GM12878 (cell line): ENCODE measurements around the gene ERC2. TPM values are rescaled to one million over a fixed set of nuclear protein-coding genes. Genes with fewer than 3 reads are reported as not detected.

Experiments
- ATAC-seq: fragments of 200-7000 bp; cut with Tn5 transposase; 3 replicates; pipeline ENCODE4 v1.9.1; 2020; ENCODE audit warnings: mild to moderate bottlenecking, moderate library complexity
- BruUV-seq: library from RNA; stranded (reverse); fragments of 400-500 nt; replicated peaks from 2 replicates; lab custom pipeline; 2021; lab: Mats Ljungman, UMichigan
- CTCF ChIA-PET: fragments of 300-600 bp; sonication (Branson Sonifier 250); formaldehyde crosslinking; extraction: SDS; loops from one replicate; lab custom pipeline; 2021; ENCODE audit warnings: inconsistent platforms; lab: Yijun Ruan, JAX
- POLR2A ChIA-PET: fragments of 350-600 bp; formaldehyde crosslinking; extraction: SDS; loops from one replicate; lab custom pipeline; 2021; ENCODE audit warnings: inconsistent platforms; lab: Charles Lee
- RAD21 ChIA-PET: fragments of 300-600 bp; sonication (Branson Sonifier 250); formaldehyde crosslinking; loops from one replicate; lab custom pipeline; 2023; ENCODE audit warnings: antibody characterized with exemption; ENCODE audit not compliant: unreplicated experiment; lab: Charles Lee
- SMC1A ChIA-PET: fragments of 300-600 bp; sonication (Branson Sonifier 250); formaldehyde crosslinking; loops from one replicate; lab custom pipeline; 2023; ENCODE audit not compliant: unreplicated experiment, uncharacterized antibody; lab: Charles Lee
- DNase-seq: peaks from one replicate; pipeline ENCODE4 v3.0.0-alpha.2; 2011; ENCODE audit warnings: low read depth, low spot score
- FAIRE-seq: peaks from 3 replicates; lab custom pipeline; 2011; peaks lifted over from hg19 to GRCh38; lab: Jason Lieb, UNC
- H2AFZ ChIP-seq: 2 replicates; pipeline ENCODE4 v1.6.0; 2011; ENCODE audit warnings: low read depth, low read length, control low read depth; ENCODE audit not compliant: control insufficient read depth
- H3K27ac ChIP-seq: 2 replicates; pipeline ENCODE4 v1.5.1; 2011; ENCODE audit warnings: control low read depth; ENCODE audit not compliant: control insufficient read depth, insufficient read depth
- H3K27me3 ChIP-seq, 2 experiments: replicated peaks in 1 of 2; 2 replicates each; pipeline versions ENCODE4 v1.6.0 to v1.6.1; 2011; ENCODE audit warnings: low read length in 1 of 2; ENCODE audit not compliant: control insufficient read depth in 2 of 2, insufficient read depth in 2 of 2
- H3K36me3 ChIP-seq, 2 experiments: 2 replicates each; pipeline ENCODE4 v1.5.1; 2011; ENCODE audit warnings: low read length in 1 of 2; ENCODE audit not compliant: control insufficient read depth in 2 of 2, insufficient read depth in 2 of 2
- H3K4me1 ChIP-seq: 2 replicates; pipeline ENCODE4 v1.6.1; 2011; ENCODE audit warnings: mild to moderate bottlenecking, low read length, moderate library complexity, mixed read lengths; ENCODE audit not compliant: control insufficient read depth, insufficient read depth
- H3K4me2 ChIP-seq: 2 replicates; pipeline ENCODE4 v1.6.0; 2011; ENCODE audit warnings: control low read depth; ENCODE audit not compliant: control insufficient read depth, insufficient read depth
- H3K4me3 ChIP-seq: fragments of 200-600 bp; sonication (generic); 2 replicates; pipeline ENCODE4 v1.5.1; 2016
- H3K79me2 ChIP-seq: 2 replicates; pipeline ENCODE4 v1.6.0; 2011; ENCODE audit warnings: low read length; ENCODE audit not compliant: control insufficient read depth, insufficient read depth
- H3K9ac ChIP-seq: 2 replicates; pipeline ENCODE4 v1.8.0; 2011; ENCODE audit warnings: low read length, control low read depth, mixed read lengths; ENCODE audit not compliant: control insufficient read depth, insufficient read depth
- H3K9me3 ChIP-seq: replicated peaks from 3 replicates; pipeline ENCODE4 v1.5.1; 2011; ENCODE audit warnings: mild to moderate bottlenecking, low read length; ENCODE audit not compliant: control insufficient read depth, insufficient read depth
- H4K20me1 ChIP-seq: 2 replicates; pipeline ENCODE4 v1.6.0; 2011; ENCODE audit not compliant: control insufficient read depth, insufficient read depth
- ATF3 ChIP-seq: IDR thresholded peaks from 2 replicates; pipeline ENCODE4 v1.6.1; 2011; ENCODE audit warnings: low read depth, mild to moderate bottlenecking, low read length, moderate library complexity, borderline replicate concordance; ENCODE audit errors: extremely low read depth
- CTCF ChIP-seq, 3 experiments: IDR thresholded peaks in 2 of 3; conservative IDR thresholded peaks in 1 of 3; 2 replicates each; pipeline ENCODE4 v1.5.1; 2011; ENCODE audit warnings: low read depth in 3 of 3, low read length in 3 of 3, mild to moderate bottlenecking in 3 of 3, control low read depth in 2 of 3, moderate library complexity in 2 of 3, inconsistent platforms in 1 of 3, mixed read lengths in 1 of 3; ENCODE audit not compliant: control insufficient read depth in 2 of 3, insufficient read depth in 1 of 3; ENCODE audit errors: extremely low read depth in 1 of 3
- NR2C1 ChIP-seq: fragments of 450-650 bp; IDR thresholded peaks from 2 replicates; pipeline ENCODE4 v1.6.1; 2017; ENCODE audit warnings: antibody characterized with exemption, mild to moderate bottlenecking, moderate library complexity
- PKNOX1 ChIP-seq: fragments of 450-650 bp; IDR thresholded peaks from 2 replicates; pipeline ENCODE4 v1.6.1; 2016; ENCODE audit warnings: mild to moderate bottlenecking
- POLR2A ChIP-seq: IDR thresholded peaks from 2 replicates; pipeline ENCODE4 v1.6.1; 2011; ENCODE audit warnings: low read depth, mild to moderate bottlenecking, low read length
- PRDM15 ChIP-seq: fragments of 450-650 bp; formaldehyde crosslinking; IDR thresholded peaks from 2 replicates; pipeline ENCODE4 v1.4.0; 2020; ENCODE audit warnings: mild to moderate bottlenecking, moderate library complexity
- RAD21 ChIP-seq: IDR thresholded peaks from 2 replicates; pipeline ENCODE4 v1.6.1; 2011; ENCODE audit warnings: mild to moderate bottlenecking, low read depth, low read length, moderate library complexity; ENCODE audit not compliant: insufficient read depth
- RBBP5 ChIP-seq: fragments of 200-600 bp; sonication (generic); conservative IDR thresholded peaks from 2 replicates; pipeline ENCODE4 v1.6.1; 2016
- SIN3A ChIP-seq: IDR thresholded peaks from 2 replicates; pipeline ENCODE4 v1.6.1; 2012; ENCODE audit warnings: low read depth, low read length, improper control_type of control experiment
- WGBS: methylation state at CpG from one replicate; pipeline ENCODE4 v1.1.6; 2016; ENCODE audit warnings: low lambda C conversion rate; ENCODE audit not compliant: insufficient replicate concordance, insufficient coverage; ENCODE audit errors: missing lambda C conversion rate; 5-methylcytosine and 5-hydroxymethylcytosine counted together
- in situ Hi-C: fragments of 300-500 bp; cut with MboI; formaldehyde crosslinking; loops from 9 replicates; pipeline ENCODE4 v1.14.3; 2018; ENCODE audit warnings: mixed read lengths
- intact Hi-C: fragments of 100-400 bp; cut with micrococcal nuclease; formaldehyde crosslinking; loops from one replicate; pipeline ENCODE4 v1.14.2; 2022; ENCODE audit not compliant: unreplicated experiment
- polyA plus RNA-seq, 11 experiments: library from polyadenylated mRNA; depleted of rRNA in 4 of 11; unstranded in 6 of 11; stranded (reverse) in 5 of 11; fragments of >200 nt; fragmentation: Nextera tagmentation in 4 of 11; fragmentation: Illumina TruSeq in 1 of 11; extraction: Ambion mirVana in 4 of 11; extraction: Trizol in 1 of 11; gene quantifications; 1 replicate in 1 of 11; 2 replicates in 10 of 11; pipeline versions ENCODE4 v1.2.1 to v1.2.3, GENCODE V29; 2011 to 2016; ENCODE audit warnings: inconsistent platforms in 2 of 11, missing spikeins in 2 of 11, low read depth in 1 of 11
- total RNA-seq, 4 experiments: library from RNA; depleted of rRNA in 3 of 4; stranded (reverse); fragments of >200 nt in 3 of 4; fragmentation: Illumina TruSeq in 1 of 4; extraction: Trizol in 1 of 4; gene quantifications; 2 replicates each; pipeline versions ENCODE4 v1.2.1 to v1.2.3, GENCODE V29; 2013 to 2021

ERC2 gene
- total and polyA plus RNA-seq, 10 of the 15 experiments (the other 5 are each of a cell fraction or from before 2014, with no cell fraction given) = 0.06 to 1.4 (median 0.12) TPM; not detected in 3

GRCh38 chr3:56302417-56302816 lies 165.8 kb downstream of the ERC2 start:
- Histone ChIP-seq H3K4me3 (no peak overlapping the region), H2AFZ (no peak overlapping the region), H3K36me3 (no peaks in the 10 kb centered on the region), H3K4me1 (no peaks in the 10 kb centered on the region), H3K4me2 (no peak overlapping the region), H3K9me3 (no peaks in the 10 kb centered on the region; the same call in 2 of the 3 replicates), H3K27me3 (no peaks in the 10 kb centered on the region), H4K20me1 (no peaks in the 10 kb centered on the region), H3K27ac (no peak overlapping the region), H3K9ac (no peak overlapping the region), H3K79me2 (no peaks in the 10 kb centered on the region)
- ATAC-seq = peak; percentile 52; the same call in 2 of the 3 replicates
- ChIA-PET RAD21 (no interaction called here), SMC1A (interaction anchor here (1.4 to 1.6 kb wide), 2 partner anchors 11 to 147 kb away, joined by 3 to 4 read pairs; no protein-coding TSS in a partner anchor), CTCF (interaction anchor here (1.0 to 1.8 kb wide), 6 partner anchors 11 to 561 kb away, joined by 3 to 7 read pairs (median 4); no protein-coding TSS in a partner anchor), POLR2A (no interaction called here)
- BruUV-seq = no TSS peak
- 4% methylated on average over 2 of the region's 2 CpGs for WGBS
- FAIRE-seq = no peak
- in situ Hi-C loops = no loop called here
- intact Hi-C loops = no loop called here
- DNase-seq = no peak
- TF ChIP-seq ATF3 (no peak), PRDM15 (CRISPR knock-in tag) (no peak), POLR2A (no peak), RAD21 (0 out of 2 replicates have a peak, but pooled peaks have one; percentile 17), PKNOX1 (no peak), NR2C1 (no peak), RBBP5 (no peak), SIN3A (no peak), CTCF (IDR thresholded peaks at IDR 0.05 in 2 of 3, conservative IDR thresholded peaks at IDR 0.05 in 1 of 3; ENCODE audit: control insufficient read depth in 2 of 3, extremely low read depth in 1 of 3, insufficient read depth in 1 of 3, low read depth in 3 of 3, low read length in 3 of 3) (peak; percentile 13 to 21 (median 17); a peak in 2 of 6 replicates)
